ENCODE measurements around the gene SBF2. TPM values are rescaled to one million over a fixed set of nuclear protein-coding genes. Genes with fewer than 3 reads are reported as not detected.

The SBF2 gene
- total and polyA plus RNA-seq, 2 donors (not counting 1 experiment from before 2014, with no cell fraction given), result 5.6 to 17.7 TPM

- H3K27me3 ChIP-seq (replicated peaks in 1 of 4; ENCODE audit: control extremely low read depth in 1 of 4, control insufficient read depth in 3 of 4, insufficient read depth in 4 of 4, low read length in 3 of 4), result no peaks in the 10 kb centered on the region
- H3K4me2 ChIP-seq (replicated peaks; ENCODE audit: low read depth, low read length, poor library complexity, severe bottlenecking), result no peak overlapping the region
- H3K79me2 ChIP-seq (ENCODE audit: control insufficient read depth, insufficient read depth, low read length), result no peaks in the 10 kb centered on the region
- ATAC-seq (ENCODE audit: low read depth) (no peak), DNase-seq (no peak)
- H3K27me3 Mint-ChIP-seq, result no peaks in the 10 kb centered on the region
- peaks cover under 1% of the 10 kb centered on the region for H3K9me3 Mint-ChIP-seq (ENCODE audit: insufficient read depth)
- intact Hi-C loops (cut with micrococcal nuclease), result no loop called here
- H3K27ac ChIP-seq (ENCODE audit: low read length in 2 of 2), result no peak overlapping the region
- no peak overlapping the region for H2AFZ ChIP-seq (ENCODE audit: insufficient read depth, low read depth, low read length, poor library complexity, severe bottlenecking)
- no peaks in the 10 kb centered on the region for H3K4me1 ChIP-seq (ENCODE audit: control insufficient read depth in 2 of 2, insufficient read depth in 2 of 2, low read length in 2 of 2)
- H3K4me3 Mint-ChIP-seq, result no peak overlapping the region
- TF ChIP-seq, protein P1, sequence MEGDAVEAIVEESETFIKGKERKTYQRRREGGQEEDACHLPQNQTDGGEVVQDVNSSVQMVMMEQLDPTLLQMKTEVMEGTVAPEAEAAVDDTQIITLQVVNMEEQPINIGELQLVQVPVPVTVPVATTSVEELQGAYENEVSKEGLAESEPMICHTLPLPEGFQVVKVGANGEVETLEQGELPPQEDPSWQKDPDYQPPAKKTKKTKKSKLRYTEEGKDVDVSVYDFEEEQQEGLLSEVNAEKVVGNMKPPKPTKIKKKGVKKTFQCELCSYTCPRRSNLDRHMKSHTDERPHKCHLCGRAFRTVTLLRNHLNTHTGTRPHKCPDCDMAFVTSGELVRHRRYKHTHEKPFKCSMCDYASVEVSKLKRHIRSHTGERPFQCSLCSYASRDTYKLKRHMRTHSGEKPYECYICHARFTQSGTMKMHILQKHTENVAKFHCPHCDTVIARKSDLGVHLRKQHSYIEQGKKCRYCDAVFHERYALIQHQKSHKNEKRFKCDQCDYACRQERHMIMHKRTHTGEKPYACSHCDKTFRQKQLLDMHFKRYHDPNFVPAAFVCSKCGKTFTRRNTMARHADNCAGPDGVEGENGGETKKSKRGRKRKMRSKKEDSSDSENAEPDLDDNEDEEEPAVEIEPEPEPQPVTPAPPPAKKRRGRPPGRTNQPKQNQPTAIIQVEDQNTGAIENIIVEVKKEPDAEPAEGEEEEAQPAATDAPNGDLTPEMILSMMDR (IDR thresholded peaks at IDR 0.05), result no peak
- no peak for TF ChIP-seq EZH2 (IDR thresholded peaks at IDR 0.05; ENCODE audit: borderline replicate concordance, insufficient read depth, low read depth, low read length, poor library complexity, severe bottlenecking)
- H4K20me1 ChIP-seq (ENCODE audit: control insufficient read depth, insufficient read depth, low read length, poor library complexity, severe bottlenecking), result no peaks in the 10 kb centered on the region
- peaks cover 1 to 10% (median 8%) of the 10 kb centered on the region in 3 donors for H3K9me3 ChIP-seq (ENCODE audit: control extremely low read depth in 1 of 3, control insufficient read depth in 2 of 3, insufficient read depth in 1 of 3, low read length in 2 of 3)
- no CpG with 5 or more reads among the region's 3 CpGs for WGBS (ENCODE audit: insufficient coverage)
- POLR2A ChIA-PET, result no interaction called here
- no peak overlapping the region for H3K4me3 ChIP-seq (ENCODE audit: control extremely low read depth in 1 of 5, extremely low read depth in 1 of 5, insufficient read depth in 1 of 5, low read depth in 2 of 5, low read length in 4 of 5)
- H3K9ac ChIP-seq (ENCODE audit: low read length), result no peak overlapping the region
- no peaks in the 10 kb centered on the region for H3K36me3 ChIP-seq (replicated peaks in 1 of 2; ENCODE audit: control extremely low read depth in 1 of 2, control insufficient read depth in 1 of 2, extremely low read depth in 1 of 2, insufficient read depth in 2 of 2, low read length in 1 of 2)
- peaks cover 3% of the 10 kb centered on the region for H3K4me1 Mint-ChIP-seq
- H3K27ac Mint-ChIP-seq, result no peak overlapping the region
- CTCF ChIA-PET, result no interaction called here
Measured at GRCh38 chr11:10049756-10050155, 244.3 kb downstream of the SBF2 start.

DNA sequence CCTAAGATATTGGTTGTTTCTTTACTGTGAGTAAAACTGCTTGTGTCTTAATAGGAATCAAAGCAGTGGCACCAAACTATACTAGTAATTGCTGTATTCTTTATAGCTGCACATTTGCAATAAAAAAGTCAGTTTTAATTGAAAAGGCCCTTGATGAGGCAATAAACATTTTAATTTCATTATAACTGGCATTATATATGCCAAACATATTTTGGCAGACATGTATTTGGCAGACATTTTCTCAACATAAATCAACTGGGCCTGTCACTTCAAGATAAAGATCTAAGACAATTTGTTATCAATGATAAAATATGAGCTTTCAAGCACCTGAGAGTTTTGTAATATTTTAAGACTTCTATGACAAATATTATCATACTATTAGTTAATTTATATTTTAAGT is 245.7 kb downstream of the SBF2 start:
- Histone ChIP-seq H3K36me3 (replicated peaks in 1 of 2; ENCODE audit: control extremely low read depth in 1 of 2, control insufficient read depth in 1 of 2, extremely low read depth in 1 of 2, insufficient read depth in 2 of 2, low read length in 1 of 2) (no peaks in the 10 kb centered on the region), H4K20me1 (ENCODE audit: control insufficient read depth, insufficient read depth, low read length, poor library complexity, severe bottlenecking) (no peaks in the 10 kb centered on the region), H3K27me3 (replicated peaks in 1 of 4; ENCODE audit: control extremely low read depth in 1 of 4, control insufficient read depth in 3 of 4, insufficient read depth in 4 of 4, low read length in 3 of 4) (no peaks in the 10 kb centered on the region), H3K4me2 (replicated peaks; ENCODE audit: low read depth, low read length, poor library complexity, severe bottlenecking) (no peak overlapping the region), H3K79me2 (ENCODE audit: control insufficient read depth, insufficient read depth, low read length) (no peaks in the 10 kb centered on the region), H2AFZ (ENCODE audit: insufficient read depth, low read depth, low read length, poor library complexity, severe bottlenecking) (no peak overlapping the region), H3K9ac (ENCODE audit: low read length) (no peak overlapping the region), H3K9me3 (ENCODE audit: control extremely low read depth in 1 of 3, control insufficient read depth in 2 of 3, insufficient read depth in 1 of 3, low read length in 2 of 3) (peaks cover 1 to 20% (median 17%) of the 10 kb centered on the region in 3 donors), H3K27ac (ENCODE audit: low read length in 2 of 2) (no peak overlapping the region), H3K4me3 (ENCODE audit: control extremely low read depth in 1 of 5, extremely low read depth in 1 of 5, insufficient read depth in 1 of 5, low read depth in 2 of 5, low read length in 4 of 5) (no peak overlapping the region), H3K4me1 (ENCODE audit: control insufficient read depth in 2 of 2, insufficient read depth in 2 of 2, low read length in 2 of 2) (no peaks in the 10 kb centered on the region)
- ChIA-PET CTCF (interaction anchor here (1.0 kb wide), 1 partner anchor 10 kb away, joined by 3 read pairs; no protein-coding TSS in a partner anchor), POLR2A (no interaction called here)
- no peak for TF ChIP-seq EZH2 (IDR thresholded peaks at IDR 0.05; ENCODE audit: borderline replicate concordance, insufficient read depth, low read depth, low read length, poor library complexity, severe bottlenecking)
- TF ChIP-seq, protein P1 (IDR thresholded peaks at IDR 0.05), result no peak
- peaks cover 4% of the 10 kb centered on the region for H3K9me3 Mint-ChIP-seq (ENCODE audit: insufficient read depth)
- intact Hi-C loops (cut with micrococcal nuclease), result no loop called here
- no peak for ATAC-seq (ENCODE audit: low read depth)
- H3K4me3 Mint-ChIP-seq, result no peak overlapping the region
- no peak overlapping the region for H3K27ac Mint-ChIP-seq
- H3K27me3 Mint-ChIP-seq, result no peaks in the 10 kb centered on the region
- no peak for DNase-seq
- peaks cover 3% of the 10 kb centered on the region for H3K4me1 Mint-ChIP-seq

Data from B cell (primary cell).